ENCODE data around the gene KCNQ1.

Gene KCNQ1

DNA sequence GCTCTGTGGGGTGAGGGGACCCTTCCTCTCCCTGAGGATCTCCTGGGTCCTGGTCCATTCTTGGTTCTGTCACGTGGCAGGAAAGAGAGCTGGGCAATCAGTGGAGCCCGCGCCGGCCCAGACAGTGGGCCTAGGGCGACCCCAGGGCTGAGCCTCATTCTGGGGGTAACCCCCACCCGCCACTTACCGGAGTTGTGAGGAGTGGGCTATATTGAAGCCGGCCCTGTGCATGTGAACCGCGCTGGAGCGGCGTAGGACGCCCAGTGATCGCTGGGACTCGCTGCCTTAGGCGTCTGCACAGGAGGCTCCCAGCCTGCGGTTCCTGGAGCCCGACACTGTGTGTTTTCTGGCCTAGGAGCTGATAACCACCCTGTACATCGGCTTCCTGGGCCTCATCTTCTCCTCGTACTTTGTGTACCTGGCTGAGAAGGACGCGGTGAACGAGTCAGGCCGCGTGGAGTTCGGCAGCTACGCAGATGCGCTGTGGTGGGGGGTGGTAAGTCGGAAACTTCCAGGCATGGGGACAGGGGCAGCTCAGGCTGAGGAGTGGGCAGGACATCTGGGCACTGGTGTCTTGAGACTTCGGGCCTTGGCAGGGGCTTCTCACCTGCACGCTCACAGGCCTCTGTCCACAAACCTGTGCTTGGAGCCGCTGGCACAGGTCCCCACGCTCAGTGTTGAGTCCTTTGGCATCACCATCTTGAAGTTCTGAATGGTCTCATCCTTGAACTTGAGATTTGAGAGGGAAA, 127.9 kb downstream of the KCNQ1 start:
- TF ChIP-seq, protein P1, sequence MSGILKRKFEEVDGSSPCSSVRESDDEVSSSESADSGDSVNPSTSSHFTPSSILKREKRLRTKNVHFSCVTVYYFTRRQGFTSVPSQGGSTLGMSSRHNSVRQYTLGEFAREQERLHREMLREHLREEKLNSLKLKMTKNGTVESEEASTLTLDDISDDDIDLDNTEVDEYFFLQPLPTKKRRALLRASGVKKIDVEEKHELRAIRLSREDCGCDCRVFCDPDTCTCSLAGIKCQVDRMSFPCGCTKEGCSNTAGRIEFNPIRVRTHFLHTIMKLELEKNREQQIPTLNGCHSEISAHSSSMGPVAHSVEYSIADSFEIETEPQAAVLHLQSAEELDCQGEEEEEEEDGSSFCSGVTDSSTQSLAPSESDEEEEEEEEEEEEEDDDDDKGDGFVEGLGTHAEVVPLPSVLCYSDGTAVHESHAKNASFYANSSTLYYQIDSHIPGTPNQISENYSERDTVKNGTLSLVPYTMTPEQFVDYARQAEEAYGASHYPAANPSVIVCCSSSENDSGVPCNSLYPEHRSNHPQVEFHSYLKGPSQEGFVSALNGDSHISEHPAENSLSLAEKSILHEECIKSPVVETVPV (CRISPR knock-in tag; IDR thresholded peaks at IDR 0.05): no peak
- TF ChIP-seq GLIS3 (CRISPR knock-in tag; IDR thresholded peaks at IDR 0.05): no peak
- TF ChIP-seq TOX (CRISPR knock-in tag; IDR thresholded peaks at IDR 0.05; ENCODE audit: borderline replicate concordance): no peak
- TF ChIP-seq OSR1 (CRISPR knock-in tag; IDR thresholded peaks at IDR 0.05): no peak
- TF ChIP-seq ZNF8 (CRISPR knock-in tag; IDR thresholded peaks at IDR 0.05): no peak
- TF ChIP-seq ESRRG (CRISPR knock-in tag; IDR thresholded peaks at IDR 0.05): no peak
- TF ChIP-seq ARNTL (CRISPR knock-in tag; IDR thresholded peaks at IDR 0.05; ENCODE audit: borderline replicate concordance, low read depth): no peak
- no peak for TF ChIP-seq BACH2 (CRISPR knock-in tag; IDR thresholded peaks at IDR 0.05; ENCODE audit: borderline replicate concordance)
- TF ChIP-seq PPARA (CRISPR knock-in tag; IDR thresholded peaks at IDR 0.05; ENCODE audit: borderline replicate concordance): no peak
- TF ChIP-seq, protein P2, sequence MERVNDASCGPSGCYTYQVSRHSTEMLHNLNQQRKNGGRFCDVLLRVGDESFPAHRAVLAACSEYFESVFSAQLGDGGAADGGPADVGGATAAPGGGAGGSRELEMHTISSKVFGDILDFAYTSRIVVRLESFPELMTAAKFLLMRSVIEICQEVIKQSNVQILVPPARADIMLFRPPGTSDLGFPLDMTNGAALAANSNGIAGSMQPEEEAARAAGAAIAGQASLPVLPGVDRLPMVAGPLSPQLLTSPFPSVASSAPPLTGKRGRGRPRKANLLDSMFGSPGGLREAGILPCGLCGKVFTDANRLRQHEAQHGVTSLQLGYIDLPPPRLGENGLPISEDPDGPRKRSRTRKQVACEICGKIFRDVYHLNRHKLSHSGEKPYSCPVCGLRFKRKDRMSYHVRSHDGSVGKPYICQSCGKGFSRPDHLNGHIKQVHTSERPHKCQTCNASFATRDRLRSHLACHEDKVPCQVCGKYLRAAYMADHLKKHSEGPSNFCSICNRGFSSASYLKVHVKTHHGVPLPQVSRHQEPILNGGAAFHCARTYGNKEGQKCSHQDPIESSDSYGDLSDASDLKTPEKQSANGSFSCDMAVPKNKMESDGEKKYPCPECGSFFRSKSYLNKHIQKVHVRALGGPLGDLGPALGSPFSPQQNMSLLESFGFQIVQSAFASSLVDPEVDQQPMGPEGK (CRISPR knock-in tag; IDR thresholded peaks at IDR 0.05; ENCODE audit: borderline replicate concordance): no peak
- TF ChIP-seq ZNF565 (CRISPR knock-in tag; conservative IDR thresholded peaks at IDR 0.05; ENCODE audit: low read depth): no peak
- TF ChIP-seq, protein P3, sequence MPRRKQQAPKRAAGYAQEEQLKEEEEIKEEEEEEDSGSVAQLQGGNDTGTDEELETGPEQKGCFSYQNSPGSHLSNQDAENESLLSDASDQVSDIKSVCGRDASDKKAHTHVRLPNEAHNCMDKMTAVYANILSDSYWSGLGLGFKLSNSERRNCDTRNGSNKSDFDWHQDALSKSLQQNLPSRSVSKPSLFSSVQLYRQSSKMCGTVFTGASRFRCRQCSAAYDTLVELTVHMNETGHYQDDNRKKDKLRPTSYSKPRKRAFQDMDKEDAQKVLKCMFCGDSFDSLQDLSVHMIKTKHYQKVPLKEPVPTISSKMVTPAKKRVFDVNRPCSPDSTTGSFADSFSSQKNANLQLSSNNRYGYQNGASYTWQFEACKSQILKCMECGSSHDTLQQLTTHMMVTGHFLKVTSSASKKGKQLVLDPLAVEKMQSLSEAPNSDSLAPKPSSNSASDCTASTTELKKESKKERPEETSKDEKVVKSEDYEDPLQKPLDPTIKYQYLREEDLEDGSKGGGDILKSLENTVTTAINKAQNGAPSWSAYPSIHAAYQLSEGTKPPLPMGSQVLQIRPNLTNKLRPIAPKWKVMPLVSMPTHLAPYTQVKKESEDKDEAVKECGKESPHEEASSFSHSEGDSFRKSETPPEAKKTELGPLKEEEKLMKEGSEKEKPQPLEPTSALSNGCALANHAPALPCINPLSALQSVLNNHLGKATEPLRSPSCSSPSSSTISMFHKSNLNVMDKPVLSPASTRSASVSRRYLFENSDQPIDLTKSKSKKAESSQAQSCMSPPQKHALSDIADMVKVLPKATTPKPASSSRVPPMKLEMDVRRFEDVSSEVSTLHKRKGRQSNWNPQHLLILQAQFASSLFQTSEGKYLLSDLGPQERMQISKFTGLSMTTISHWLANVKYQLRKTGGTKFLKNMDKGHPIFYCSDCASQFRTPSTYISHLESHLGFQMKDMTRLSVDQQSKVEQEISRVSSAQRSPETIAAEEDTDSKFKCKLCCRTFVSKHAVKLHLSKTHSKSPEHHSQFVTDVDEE (CRISPR knock-in tag; IDR thresholded peaks at IDR 0.05): no peak
- no peak for TF ChIP-seq ZC3H10 (CRISPR knock-in tag; IDR thresholded peaks at IDR 0.05)
- no peak for TF ChIP-seq SNAI2 (CRISPR knock-in tag; IDR thresholded peaks at IDR 0.05)
- no peak for TF ChIP-seq RARB (CRISPR knock-in tag; IDR thresholded peaks at IDR 0.05)
- TF ChIP-seq ZNF70 (CRISPR knock-in tag; IDR thresholded peaks at IDR 0.05): no peak
- no peak for TF ChIP-seq ISL1 (CRISPR knock-in tag; IDR thresholded peaks at IDR 0.05)
- no peak for TF ChIP-seq TCF4 (CRISPR knock-in tag; IDR thresholded peaks at IDR 0.05; ENCODE audit: borderline replicate concordance)
- ATAC-seq: no peak

DNA sequence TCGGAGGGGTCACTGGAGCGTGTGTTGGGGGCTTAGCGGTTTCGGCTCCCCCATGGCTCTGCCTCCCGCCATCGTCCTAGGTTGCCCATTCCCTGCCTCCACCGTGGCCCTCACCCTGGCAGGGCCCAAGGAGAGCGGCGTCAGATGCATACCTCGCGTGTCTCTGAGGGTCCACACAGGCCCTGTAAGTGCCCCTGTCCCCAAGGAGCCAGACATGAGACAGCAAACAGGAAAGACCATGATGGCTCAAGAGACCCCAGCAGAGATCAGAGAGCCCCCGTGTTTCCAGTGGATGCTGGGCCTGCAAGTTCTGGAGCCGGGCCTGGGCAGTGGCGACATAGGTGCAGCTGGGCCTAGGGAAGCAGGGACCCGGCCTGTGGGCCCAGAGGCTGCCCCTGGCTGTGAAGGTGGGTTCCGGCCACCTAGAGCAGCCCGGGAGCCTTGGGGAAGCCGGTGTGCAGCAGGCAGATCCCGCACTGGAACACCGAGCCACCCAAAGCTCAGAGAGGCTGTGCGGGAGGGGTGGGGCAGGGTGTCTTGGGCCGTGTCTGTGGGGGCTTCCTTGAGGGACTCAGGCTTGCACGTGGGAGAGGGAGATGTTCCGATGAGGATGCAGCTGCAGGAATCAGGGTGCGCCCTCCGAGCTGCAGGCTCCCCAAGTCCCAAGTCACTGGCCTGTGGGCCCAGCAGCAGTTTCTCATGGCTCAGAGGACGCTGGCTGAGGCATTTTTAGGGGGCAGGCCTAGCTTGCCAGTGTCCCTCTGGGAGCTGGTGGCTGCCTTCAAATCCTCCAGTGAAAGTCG, 128.6 kb downstream of the KCNQ1 start:
- ATAC-seq: no peak
- TF ChIP-seq ZFP30 (CRISPR knock-in tag; IDR thresholded peaks at IDR 0.05) (no peak), ZC3H10 (CRISPR knock-in tag; IDR thresholded peaks at IDR 0.05) (no peak), ISL1 (CRISPR knock-in tag; IDR thresholded peaks at IDR 0.05) (no peak), TOX (CRISPR knock-in tag; IDR thresholded peaks at IDR 0.05; ENCODE audit: borderline replicate concordance) (no peak), OSR1 (CRISPR knock-in tag; IDR thresholded peaks at IDR 0.05) (no peak), CSDC2 (CRISPR knock-in tag; IDR thresholded peaks at IDR 0.05) (no peak), RARB (CRISPR knock-in tag; IDR thresholded peaks at IDR 0.05) (no peak)
- TF ChIP-seq, protein P4, sequence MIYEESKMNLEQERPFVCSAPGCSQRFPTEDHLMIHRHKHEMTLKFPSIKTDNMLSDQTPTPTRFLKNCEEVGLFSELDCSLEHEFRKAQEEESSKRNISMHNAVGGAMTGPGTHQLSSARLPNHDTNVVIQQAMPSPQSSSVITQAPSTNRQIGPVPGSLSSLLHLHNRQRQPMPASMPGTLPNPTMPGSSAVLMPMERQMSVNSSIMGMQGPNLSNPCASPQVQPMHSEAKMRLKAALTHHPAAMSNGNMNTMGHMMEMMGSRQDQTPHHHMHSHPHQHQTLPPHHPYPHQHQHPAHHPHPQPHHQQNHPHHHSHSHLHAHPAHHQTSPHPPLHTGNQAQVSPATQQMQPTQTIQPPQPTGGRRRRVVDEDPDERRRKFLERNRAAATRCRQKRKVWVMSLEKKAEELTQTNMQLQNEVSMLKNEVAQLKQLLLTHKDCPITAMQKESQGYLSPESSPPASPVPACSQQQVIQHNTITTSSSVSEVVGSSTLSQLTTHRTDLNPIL (CRISPR knock-in tag; IDR thresholded peaks at IDR 0.05; ENCODE audit: low read depth): no peak

DNA sequence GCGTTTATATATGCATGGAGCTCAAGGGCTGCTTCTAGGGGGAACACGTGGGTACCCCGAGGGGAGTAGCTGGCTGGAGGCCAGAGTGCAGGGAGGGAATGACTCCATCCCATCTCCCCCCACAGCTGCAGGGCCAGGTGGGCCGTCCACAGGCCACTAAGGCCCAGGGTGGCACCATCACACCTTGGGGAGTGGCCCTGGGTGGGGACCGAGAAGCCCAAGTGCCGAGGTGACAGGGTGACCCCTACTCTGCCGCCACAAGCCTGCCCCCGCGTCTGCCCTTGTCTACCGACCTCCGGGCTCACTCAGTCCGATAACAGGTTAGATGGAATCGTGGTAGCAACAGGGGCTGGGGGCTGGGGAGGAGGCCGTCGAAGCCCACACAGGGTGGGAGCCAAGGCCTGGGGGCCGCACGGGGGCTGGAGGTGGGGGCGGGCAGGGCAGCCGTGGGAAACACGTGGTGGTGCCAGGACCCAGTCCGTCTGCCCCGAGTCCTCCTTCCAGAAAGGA, 129.3 kb downstream of the KCNQ1 start:
- ATAC-seq: no peak
- no peak for TF ChIP-seq ARNTL (CRISPR knock-in tag; IDR thresholded peaks at IDR 0.05; ENCODE audit: borderline replicate concordance, low read depth)
- TF ChIP-seq TOX (CRISPR knock-in tag; IDR thresholded peaks at IDR 0.05; ENCODE audit: borderline replicate concordance): no peak
- TF ChIP-seq ZFP30 (CRISPR knock-in tag; IDR thresholded peaks at IDR 0.05): no peak
- no peak for TF ChIP-seq CSDC2 (CRISPR knock-in tag; IDR thresholded peaks at IDR 0.05)
- TF ChIP-seq, protein P4 (CRISPR knock-in tag; IDR thresholded peaks at IDR 0.05; ENCODE audit: low read depth): no peak
- no peak for TF ChIP-seq ZC3H10 (CRISPR knock-in tag; IDR thresholded peaks at IDR 0.05)
- no peak for TF ChIP-seq ZNF70 (CRISPR knock-in tag; IDR thresholded peaks at IDR 0.05)
- no peak for TF ChIP-seq SNAI2 (CRISPR knock-in tag; IDR thresholded peaks at IDR 0.05)
- no peak for TF ChIP-seq BACH2 (CRISPR knock-in tag; IDR thresholded peaks at IDR 0.05; ENCODE audit: borderline replicate concordance)
- TF ChIP-seq ESRRG (CRISPR knock-in tag; IDR thresholded peaks at IDR 0.05): no peak
- no peak for TF ChIP-seq TCF4 (CRISPR knock-in tag; IDR thresholded peaks at IDR 0.05; ENCODE audit: borderline replicate concordance)
- no peak for TF ChIP-seq ZNF565 (CRISPR knock-in tag; conservative IDR thresholded peaks at IDR 0.05; ENCODE audit: low read depth)
- TF ChIP-seq, protein P1 (CRISPR knock-in tag; IDR thresholded peaks at IDR 0.05): no peak
- no peak for TF ChIP-seq ZFP3 (CRISPR knock-in tag; IDR thresholded peaks at IDR 0.05)

Data from SK-N-SH treated with all-trans-retinoic acid at 6 μM for 48 hours (cell line).